PC-9 (cell line): ENCODE data around the gene NAE1. TPM values are rescaled to one million over a fixed set of nuclear protein-coding genes. Genes with fewer than 3 reads are reported as not detected.

Experiments used
- BruUV-seq: library from RNA; stranded (reverse); fragments of 400-500 nt; replicated peaks from 2 replicates; lab custom pipeline; 2021; lab: Mats Ljungman, UMichigan
- CTCF ChIA-PET: fragments of 300-600 bp; sonication (Branson Sonifier 250); formaldehyde crosslinking; loops from one replicate; lab custom pipeline; 2022; ENCODE audit warnings: antibody characterized with exemption; lab: Charles Lee
- POLR2A ChIA-PET: fragments of 300-600 bp; sonication (Branson Sonifier 250); formaldehyde crosslinking; loops from one replicate; lab custom pipeline; 2022; ENCODE audit warnings: antibody characterized with exemption; ENCODE audit not compliant: unreplicated experiment; lab: Charles Lee
- DNase-seq, 2 experiments: peaks; one replicate each; pipeline versions ENCODE4 v3.0.0 to v3.0.0-alpha.2; 2015 to 2022; ENCODE audit warnings: mixed read lengths in 1 of 2
- H2AFZ ChIP-seq: fragments of 200-600 bp; sonication (generic); 2 replicates; pipeline ENCODE4 v1.8.1; 2017; ENCODE audit warnings: antibody characterized with exemption
- H3F3A ChIP-seq: fragments of 200-600 bp; sonication (generic); 2 replicates; pipeline ENCODE4 v1.8.1; 2017; ENCODE audit warnings: antibody characterized with exemption, mild to moderate bottlenecking, low read depth; ENCODE audit not compliant: insufficient read depth
- H3K27ac ChIP-seq: fragments of 200-600 bp; sonication (generic); 2 replicates; pipeline ENCODE4 v1.6.1; 2016; ENCODE audit warnings: mixed run types
- H3K27me3 ChIP-seq: fragments of 200-600 bp; sonication (generic); 2 replicates; pipeline ENCODE4 v1.6.1; 2016; ENCODE audit warnings: low read depth, mixed run types; ENCODE audit not compliant: insufficient read depth
- H3K36me3 ChIP-seq: fragments of 200-600 bp; sonication (generic); 2 replicates; pipeline ENCODE4 v1.6.1; 2016; ENCODE audit warnings: low read depth, mixed run types
- H3K4me1 ChIP-seq: fragments of 200-600 bp; sonication (generic); replicated peaks from 2 replicates; pipeline ENCODE4 v1.6.1; 2016; ENCODE audit warnings: mixed run types; ENCODE audit not compliant: insufficient read depth
- H3K4me2 ChIP-seq: fragments of 200-600 bp; sonication (generic); 2 replicates; pipeline ENCODE4 v1.6.1; 2017; ENCODE audit warnings: mixed run types
- H3K4me3 ChIP-seq: fragments of 200-600 bp; sonication (generic); 2 replicates; pipeline ENCODE4 v1.6.1; 2016; ENCODE audit warnings: mixed run types
- H3K79me2 ChIP-seq: fragments of 200-600 bp; sonication (generic); 2 replicates; pipeline ENCODE4 v1.6.1; 2017; ENCODE audit warnings: low read depth, mixed run types
- H3K9me2 ChIP-seq: fragments of 200-600 bp; sonication (generic); 2 replicates; pipeline ENCODE4 v1.8.1; 2017; ENCODE audit warnings: mild to moderate bottlenecking; ENCODE audit not compliant: insufficient read depth
- H3K9me3 ChIP-seq: fragments of 200-600 bp; sonication (generic); 2 replicates; pipeline ENCODE4 v1.8.1; 2016; ENCODE audit warnings: low read depth; ENCODE audit not compliant: insufficient read depth
- H4K20me1 ChIP-seq: fragments of 200-600 bp; sonication (generic); 2 replicates; pipeline ENCODE4 v1.8.1; 2017; ENCODE audit not compliant: insufficient read depth
- CTCF ChIP-seq: fragments of 200-600 bp; sonication (generic); conservative IDR thresholded peaks from 2 replicates; pipeline ENCODE4 v1.6.1; 2017; ENCODE audit warnings: mixed run types, antibody characterized with exemption, mild to moderate bottlenecking, moderate library complexity
- EZH2 ChIP-seq: fragments of 200-600 bp; sonication (generic); IDR thresholded peaks from 2 replicates; pipeline ENCODE4 v1.8.0; 2017; ENCODE audit warnings: antibody characterized with exemption, low read depth
- intact Hi-C: fragments of 100-400 bp; cut with micrococcal nuclease; formaldehyde crosslinking; loops from one replicate; pipeline ENCODE4 v1.10.0; 2022; ENCODE audit not compliant: unreplicated experiment
- total RNA-seq: library from RNA; stranded (reverse); gene quantifications from 2 replicates; pipeline ENCODE4 v1.2.3, GENCODE V29; 2021

NAE1 gene
- total RNA-seq, 1 experiment from 2014 or later = 72.7 TPM

GRCh38 chr16:66832190-66832589 is 1.4 kb upstream of the NAE1 start:
- H3K4me2 ChIP-seq = peak overlapping the region; percentile 71
- no peaks in the 10 kb centered on the region for H3K9me2 ChIP-seq
- CTCF ChIA-PET = no interaction called here
- peaks cover 30% of the 10 kb centered on the region for H3K79me2 ChIP-seq
- peaks cover 4% of the 10 kb centered on the region; the same call in 1 of the 2 replicates for H4K20me1 ChIP-seq
- peaks cover 5% of the 10 kb centered on the region; the same call in 1 of the 2 replicates for H3K36me3 ChIP-seq
- H2AFZ ChIP-seq = no peak overlapping the region
- no peak for TF ChIP-seq CTCF
- TF ChIP-seq EZH2 = no peak
- peak overlapping the region; percentile 27; the same call in 1 of the 2 replicates for H3K4me3 ChIP-seq
- POLR2A ChIA-PET = no interaction called here
- H3K4me1 ChIP-seq = peaks cover 36% of the 10 kb centered on the region
- H3F3A ChIP-seq = peaks cover 28% of the 10 kb centered on the region
- H3K9me3 ChIP-seq = no peaks in the 10 kb centered on the region
- H3K27me3 ChIP-seq = no peaks in the 10 kb centered on the region
- no TSS peak for BruUV-seq
- H3K27ac ChIP-seq = peak overlapping the region; percentile 61
- intact Hi-C loops = no loop called here
- no peak for DNase-seq

- Histone ChIP-seq H3K27ac (no peak overlapping the region), H2AFZ (no peak overlapping the region), H3K79me2 (peaks cover 16% of the 10 kb centered on the region), H3K36me3 (peaks cover 29% of the 10 kb centered on the region), H3K4me1 (peaks cover 1% of the 10 kb centered on the region), H3K27me3 (no peaks in the 10 kb centered on the region), H3K4me3 (no peak overlapping the region), H3K9me3 (no peaks in the 10 kb centered on the region), H3K4me2 (no peak overlapping the region), H4K20me1 (peaks cover 3% of the 10 kb centered on the region; the same call in 1 of the 2 replicates), H3K9me2 (no peaks in the 10 kb centered on the region), H3F3A (no peaks in the 10 kb centered on the region; the same call in 1 of the 2 replicates)
- no TSS peak for BruUV-seq
- TF ChIP-seq EZH2 (no peak), CTCF (no peak)
- ChIA-PET CTCF (interaction anchor here (0.8 to 1.0 kb wide), 2 partner anchors 47 to 207 kb away, joined by 3 to 4 read pairs; no protein-coding TSS in a partner anchor), POLR2A (no interaction called here)
- no peak for DNase-seq
- intact Hi-C loops = no loop called here
Observed at GRCh38 chr16:66824006-66824405, 6.8 kb downstream of the NAE1 start.

GRCh38 chr16:66814734-66815133 is 16.0 kb downstream of the NAE1 start:
- Histone ChIP-seq H3K4me2 (no peak overlapping the region), H3F3A (no peaks in the 10 kb centered on the region), H4K20me1 (no peaks in the 10 kb centered on the region), H3K4me1 (no peaks in the 10 kb centered on the region), H3K36me3 (peaks cover 13% of the 10 kb centered on the region), H3K9me3 (no peaks in the 10 kb centered on the region), H3K27me3 (no peaks in the 10 kb centered on the region), H3K4me3 (no peak overlapping the region), H3K79me2 (no peaks in the 10 kb centered on the region), H3K27ac (no peak overlapping the region), H3K9me2 (no peaks in the 10 kb centered on the region), H2AFZ (no peak overlapping the region)
- TF ChIP-seq EZH2 (no peak), CTCF (no peak)
- CTCF ChIA-PET = no interaction called here
- no peak for DNase-seq
- intact Hi-C loops = no loop called here
- POLR2A ChIA-PET = no interaction called here
- BruUV-seq = no TSS peak
